HG02885 (cell line): ENCODE results near the gene PNPLA8.
"Not testable (repeated sequence)": the region's sequence is repeated elsewhere in the genome, so short reads cannot be mapped to it uniquely, and the experiment has no call there.

Experiments used
- ATAC-seq: cut with Tn5 transposase; IDR thresholded peaks from one replicate; pipeline ENCODE4 v1.9.1; 2021; ENCODE audit warnings: mild to moderate bottlenecking; ENCODE audit not compliant: unreplicated experiment, poor library complexity

The PNPLA8 gene

GRCh38 chr7:108525985-108526767, at the start of gene PNPLA8:
TSS of gene PNPLA8 (minus strand) at chr7:108526135. CDS start at chr7:108515491, 10,644 bp downstream.
- peak; percentile 92 for ATAC-seq

GRCh38 chr7:108575156-108575555, 49.2 kb upstream of the PNPLA8 start:
- ATAC-seq, result no peak

- ATAC-seq, result no peak
Observed at GRCh38 chr7:108572480-108572879, 46.5 kb upstream of the PNPLA8 start.

- peak; percentile 28 for ATAC-seq
Observed at GRCh38 chr7:108570146-108570755, 44.3 kb upstream of the PNPLA8 start.

GRCh38 chr7:108569381-108570145, 43.6 kb upstream of the PNPLA8 start, which contains the start of the genes DNAJB9 and THAP5:
TSS of gene DNAJB9 (plus strand) at chr7:108569874. CDS start at chr7:108571727, 1,853 bp downstream.
TSS of gene THAP5 (minus strand) at chr7:108569706. CDS start at chr7:108569569, 137 bp downstream.
- peak; percentile 94 for ATAC-seq

- no peak for ATAC-seq
Observed at GRCh38 chr7:108568801-108569380, 43.0 kb upstream of the PNPLA8 start.

GRCh38 chr7:108565987-108566386, 40.1 kb upstream of the PNPLA8 start:
- no peak for ATAC-seq

- ATAC-seq, result no peak
Observed at GRCh38 chr7:108561047-108561619, 35.2 kb upstream of the PNPLA8 start.

- no peak for ATAC-seq
Observed at GRCh38 chr7:108559253-108559652, 33.3 kb upstream of the PNPLA8 start.

- ATAC-seq, result no peak
Observed at GRCh38 chr7:108557617-108558016, 31.7 kb upstream of the PNPLA8 start.

- ATAC-seq, result no peak
Observed at GRCh38 chr7:108557191-108557590, 31.3 kb upstream of the PNPLA8 start.

GRCh38 chr7:108556665-108557064, 30.7 kb upstream of the PNPLA8 start:
- not testable (repeated sequence) for ATAC-seq

- ATAC-seq, result not testable (repeated sequence)
Observed at GRCh38 chr7:108548141-108548896, 22.4 kb upstream of the PNPLA8 start.

GRCh38 chr7:108541478-108541877, 15.5 kb upstream of the PNPLA8 start:
- no peak for ATAC-seq

GRCh38 chr7:108538685-108539084, 12.8 kb upstream of the PNPLA8 start:
- not testable (repeated sequence) for ATAC-seq

- ATAC-seq, result not testable (repeated sequence)
Observed at GRCh38 chr7:108538236-108538635, 12.3 kb upstream of the PNPLA8 start.

GRCh38 chr7:108537229-108537628, 11.3 kb upstream of the PNPLA8 start:
- no peak for ATAC-seq

GRCh38 chr7:108535744-108536143, 9.8 kb upstream of the PNPLA8 start:
- no peak for ATAC-seq

GRCh38 chr7:108535257-108535656, 9.3 kb upstream of the PNPLA8 start:
- no peak for ATAC-seq
